WTC11 (cell line): ENCODE data around the gene SRXN1. TPM values are rescaled to one million over a fixed set of nuclear protein-coding genes. Genes with fewer than 3 reads are reported as not detected.
A peak's percentile ranks its signal among the peaks of the same experiment; 100 is the strongest.

Source experiments
- ATAC-seq: fragments of 200-7000 bp; cut with Tn5 transposase; 2 replicates; pipeline ENCODE4 v1.10.0; 2021; ENCODE audit warnings: mild to moderate bottlenecking, moderate library complexity
- CTCF ChIA-PET: fragments of 300-600 bp; sonication (Branson Sonifier 250); formaldehyde crosslinking; loops from one replicate; lab custom pipeline; 2021; ENCODE audit warnings: antibody characterized with exemption; lab: Charles Lee
- POLR2A ChIA-PET: fragments of 350-600 bp; sonication (Branson Sonifier 250); formaldehyde crosslinking; loops from one replicate; lab custom pipeline; 2021; ENCODE audit warnings: antibody characterized with exemption; lab: Charles Lee
- DNase-seq: peaks from one replicate; pipeline ENCODE4 v3.0.0; 2021; ENCODE audit warnings: low spot score
- H3K27ac Mint-ChIP-seq: 2 replicates; pipeline ENCODE4 v1.8.0; 2021; ENCODE audit warnings: mixed read lengths
- H3K27me3 Mint-ChIP-seq: 2 replicates; pipeline ENCODE4 v1.8.0; 2021; ENCODE audit warnings: low read depth, mild to moderate bottlenecking, moderate library complexity, mixed read lengths
- H3K36me3 Mint-ChIP-seq: 2 replicates; pipeline ENCODE4 v1.8.0; 2021; ENCODE audit warnings: mixed read lengths
- H3K4me1 Mint-ChIP-seq: 2 replicates; pipeline ENCODE4 v1.8.0; 2022; ENCODE audit warnings: mixed read lengths
- H3K4me3 Mint-ChIP-seq: 2 replicates; pipeline ENCODE4 v1.8.0; 2021; ENCODE audit warnings: mild to moderate bottlenecking, moderate library complexity, mixed read lengths
- H3K9me3 Mint-ChIP-seq: 2 replicates; pipeline ENCODE4 v1.8.0; 2021; ENCODE audit warnings: mixed read lengths
- FOXK1 ChIP-seq: sonication (generic); formaldehyde crosslinking; IDR thresholded peaks from 2 replicates; pipeline ENCODE4 v1.8.0; 2022; ENCODE audit warnings: mild to moderate bottlenecking, moderate library complexity, missing genetic modification reagents
- FOXP1 ChIP-seq: sonication (generic); formaldehyde crosslinking; IDR thresholded peaks from 2 replicates; pipeline ENCODE4 v1.8.0; 2022; ENCODE audit warnings: missing genetic modification reagents, mild to moderate bottlenecking, moderate library complexity, borderline replicate concordance
- HMGXB4 ChIP-seq: sonication (generic); formaldehyde crosslinking; IDR thresholded peaks from 2 replicates; pipeline ENCODE4 v1.8.1; 2023; ENCODE audit warnings: mild to moderate bottlenecking, moderate library complexity, missing genetic modification reagents
- JUN ChIP-seq: sonication (generic); formaldehyde crosslinking; IDR thresholded peaks from 2 replicates; pipeline ENCODE4 v1.8.0; 2023; ENCODE audit warnings: mild to moderate bottlenecking, missing genetic modification reagents
- MAX ChIP-seq: sonication (generic); formaldehyde crosslinking; IDR thresholded peaks from 2 replicates; pipeline ENCODE4 v1.8.0; 2022; ENCODE audit warnings: mild to moderate bottlenecking, missing genetic modification reagents
- NR1H2 ChIP-seq: sonication (generic); formaldehyde crosslinking; IDR thresholded peaks from 2 replicates; pipeline ENCODE4 v1.9.0; 2021; ENCODE audit warnings: mild to moderate bottlenecking, moderate library complexity, missing genetic modification reagents
- SOX15 ChIP-seq: fragments of 250-450 bp; sonication (Bioruptor Pico); IDR thresholded peaks from 2 replicates; pipeline ENCODE4 v1.9.0; 2021; ENCODE audit warnings: mild to moderate bottlenecking
- SP1 ChIP-seq: sonication (generic); formaldehyde crosslinking; conservative IDR thresholded peaks from 2 replicates; pipeline ENCODE4 v1.8.1; 2022; ENCODE audit warnings: missing genetic modification reagents
- TP53 ChIP-seq: sonication (generic); formaldehyde crosslinking; IDR thresholded peaks from 2 replicates; pipeline ENCODE4 v1.8.1; 2023; ENCODE audit warnings: mild to moderate bottlenecking, missing genetic modification reagents
- ZMAT4 ChIP-seq: fragments of 250-450 bp; sonication (Bioruptor Pico); IDR thresholded peaks from 2 replicates; pipeline ENCODE4 v1.9.0; 2021; ENCODE audit warnings: mild to moderate bottlenecking
- ZNF281 ChIP-seq: sonication (generic); formaldehyde crosslinking; IDR thresholded peaks from 2 replicates; pipeline ENCODE4 v1.8.0; 2023; ENCODE audit warnings: mild to moderate bottlenecking, missing genetic modification reagents
- ZNF416 ChIP-seq: fragments of 250-450 bp; sonication (Bioruptor Pico); IDR thresholded peaks from 2 replicates; pipeline ENCODE4 v1.9.0; 2021; ENCODE audit warnings: mild to moderate bottlenecking, inconsistent platforms
- ZNF532 ChIP-seq: fragments of 250-450 bp; sonication (Bioruptor Pico); IDR thresholded peaks from 2 replicates; pipeline ENCODE4 v1.9.0; 2021; ENCODE audit warnings: mild to moderate bottlenecking, borderline replicate concordance
- ZNF671 ChIP-seq: fragments of 250-450 bp; sonication (Bioruptor Pico); IDR thresholded peaks from 2 replicates; pipeline ENCODE4 v1.8.0; 2021; ENCODE audit warnings: mild to moderate bottlenecking
- total RNA-seq: library from RNA; stranded (reverse); gene quantifications from 3 replicates; pipeline ENCODE4 v1.2.3, GENCODE V29; 2021
- TF ChIP-seq, protein P1 (sequence below): sonication (generic); formaldehyde crosslinking; IDR thresholded peaks from 2 replicates; pipeline ENCODE4 v1.8.1; 2023; ENCODE audit warnings: mild to moderate bottlenecking, missing genetic modification reagents, moderate library complexity
- TF ChIP-seq, protein P2 (sequence below): sonication (generic); formaldehyde crosslinking; IDR thresholded peaks from 2 replicates; pipeline ENCODE4 v1.8.1; 2023; ENCODE audit warnings: mild to moderate bottlenecking, missing genetic modification reagents, moderate library complexity
- TF ChIP-seq, protein P3 (sequence below): sonication (generic); formaldehyde crosslinking; IDR thresholded peaks from 2 replicates; pipeline ENCODE4 v1.8.1; 2023; ENCODE audit warnings: mild to moderate bottlenecking, missing genetic modification reagents

The SRXN1 gene
- total RNA-seq, 1 experiment from 2014 or later: 23.0 TPM

- H3K36me3 Mint-ChIP-seq: no peaks in the 10 kb centered on the region
- TF ChIP-seq SOX15 (CRISPR knock-in tag): no peak
- TF ChIP-seq ZNF532: no peak
- no peak for TF ChIP-seq FOXK1
- TF ChIP-seq, protein P1, sequence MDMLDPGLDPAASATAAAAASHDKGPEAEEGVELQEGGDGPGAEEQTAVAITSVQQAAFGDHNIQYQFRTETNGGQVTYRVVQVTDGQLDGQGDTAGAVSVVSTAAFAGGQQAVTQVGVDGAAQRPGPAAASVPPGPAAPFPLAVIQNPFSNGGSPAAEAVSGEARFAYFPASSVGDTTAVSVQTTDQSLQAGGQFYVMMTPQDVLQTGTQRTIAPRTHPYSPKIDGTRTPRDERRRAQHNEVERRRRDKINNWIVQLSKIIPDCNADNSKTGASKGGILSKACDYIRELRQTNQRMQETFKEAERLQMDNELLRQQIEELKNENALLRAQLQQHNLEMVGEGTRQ (CRISPR knock-in tag): no peak
- TF ChIP-seq ZNF671 (CRISPR knock-in tag): no peak
- TF ChIP-seq ZNF416 (CRISPR knock-in tag): no peak
- ATAC-seq (no peak), DNase-seq (no peak)
- peaks cover 4% of the 10 kb centered on the region for H3K4me1 Mint-ChIP-seq
- ChIA-PET CTCF (interaction anchor here (2.9 kb wide), 1 partner anchor 13 kb away, joined by 13 read pairs; no protein-coding TSS in a partner anchor), POLR2A (no interaction called here)
- H3K27ac Mint-ChIP-seq: no peak overlapping the region
- no peaks in the 10 kb centered on the region for H3K9me3 Mint-ChIP-seq
- H3K27me3 Mint-ChIP-seq: peaks cover 30% of the 10 kb centered on the region
- no peak overlapping the region for H3K4me3 Mint-ChIP-seq
Observed at GRCh38 chr20:680638-681187, 27.7 kb upstream of the SRXN1 start.

DNA sequence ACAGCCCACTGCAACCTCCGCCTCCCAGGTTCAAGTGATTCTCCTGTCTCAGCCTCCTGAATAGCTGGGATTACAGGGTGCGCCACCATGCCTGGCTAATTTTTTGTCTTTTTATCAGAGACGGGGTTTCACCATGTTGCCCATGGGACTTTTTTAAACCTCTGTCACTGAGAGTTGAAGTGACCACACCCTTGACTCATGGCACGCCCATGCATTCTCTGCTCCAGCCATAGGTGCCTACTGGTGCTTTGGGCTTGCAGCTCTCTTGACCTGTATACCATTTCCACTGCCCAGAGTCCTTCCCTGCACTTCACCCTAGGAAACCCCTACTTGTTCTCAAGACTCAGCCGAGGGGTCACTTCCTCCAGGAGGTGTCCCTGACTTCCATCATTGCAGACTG, 25.0 kb upstream of the SRXN1 start:
- H3K9me3 Mint-ChIP-seq: no peaks in the 10 kb centered on the region
- TF ChIP-seq, protein P2, sequence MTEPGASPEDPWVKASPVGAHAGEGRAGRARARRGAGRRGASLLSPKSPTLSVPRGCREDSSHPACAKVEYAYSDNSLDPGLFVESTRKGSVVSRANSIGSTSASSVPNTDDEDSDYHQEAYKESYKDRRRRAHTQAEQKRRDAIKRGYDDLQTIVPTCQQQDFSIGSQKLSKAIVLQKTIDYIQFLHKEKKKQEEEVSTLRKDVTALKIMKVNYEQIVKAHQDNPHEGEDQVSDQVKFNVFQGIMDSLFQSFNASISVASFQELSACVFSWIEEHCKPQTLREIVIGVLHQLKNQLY: no peak
- H3K27ac Mint-ChIP-seq: no peak overlapping the region
- H3K36me3 Mint-ChIP-seq: no peaks in the 10 kb centered on the region
- POLR2A ChIA-PET: no interaction called here
- no peak overlapping the region for H3K4me3 Mint-ChIP-seq
- DNase-seq: no peak
- CTCF ChIA-PET: interaction anchor here (0.8 to 5.4 kb wide), 3 partner anchors 11 to 32 kb away, joined by 4 to 30 read pairs (median 8); no protein-coding TSS in a partner anchor
- peaks cover 54% of the 10 kb centered on the region for H3K27me3 Mint-ChIP-seq
- H3K4me1 Mint-ChIP-seq: peaks cover 13% of the 10 kb centered on the region
- no peak for ATAC-seq

DNA sequence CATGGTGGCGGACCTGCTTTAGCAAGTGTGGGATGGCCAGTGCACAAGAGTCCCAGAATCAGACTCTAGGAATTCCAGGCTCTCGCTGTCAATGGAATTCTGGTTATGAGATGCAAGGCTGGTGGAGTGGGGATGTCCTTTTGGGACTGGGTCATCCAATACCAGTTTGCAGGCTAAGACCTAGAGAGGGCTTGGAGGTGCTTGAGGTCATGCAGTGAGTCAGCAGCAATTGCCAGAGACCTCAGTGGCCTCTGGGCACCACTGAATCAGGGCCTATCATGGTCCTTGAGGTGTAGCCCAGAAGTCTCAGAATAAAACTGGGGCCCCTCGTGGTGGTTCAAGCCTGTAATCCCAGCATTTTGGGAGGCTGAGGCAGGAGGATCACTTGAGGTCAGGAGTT, 24.0 kb upstream of the SRXN1 start:
- Mint-ChIP-seq H3K9me3 (no peaks in the 10 kb centered on the region), H3K36me3 (no peaks in the 10 kb centered on the region), H3K4me1 (peaks cover 19% of the 10 kb centered on the region), H3K27me3 (peaks cover 57% of the 10 kb centered on the region), H3K27ac (no peak overlapping the region), H3K4me3 (peak overlapping the region; percentile 83; the same call in 1 of the 2 replicates)
- no peak for DNase-seq
- CTCF ChIA-PET: interaction anchor here (1.0 to 5.4 kb wide), 3 partner anchors 10 to 62 kb away, joined by 7 to 30 read pairs (median 17); no protein-coding TSS in a partner anchor
- POLR2A ChIA-PET: no interaction called here
- ATAC-seq: no peak
- TF ChIP-seq SP1 (no peak), ZMAT4 (no peak), FOXP1 (CRISPR knock-in tag) (no peak), ZNF281 (CRISPR knock-in tag) (no peak), HMGXB4 (CRISPR knock-in tag) (no peak), MAX (CRISPR knock-in tag) (no peak), TP53 (CRISPR knock-in tag) (no peak), JUN (CRISPR knock-in tag) (no peak), ZNF671 (CRISPR knock-in tag) (no peak), NR1H2 (CRISPR knock-in tag) (no peak)
- TF ChIP-seq, protein P3, sequence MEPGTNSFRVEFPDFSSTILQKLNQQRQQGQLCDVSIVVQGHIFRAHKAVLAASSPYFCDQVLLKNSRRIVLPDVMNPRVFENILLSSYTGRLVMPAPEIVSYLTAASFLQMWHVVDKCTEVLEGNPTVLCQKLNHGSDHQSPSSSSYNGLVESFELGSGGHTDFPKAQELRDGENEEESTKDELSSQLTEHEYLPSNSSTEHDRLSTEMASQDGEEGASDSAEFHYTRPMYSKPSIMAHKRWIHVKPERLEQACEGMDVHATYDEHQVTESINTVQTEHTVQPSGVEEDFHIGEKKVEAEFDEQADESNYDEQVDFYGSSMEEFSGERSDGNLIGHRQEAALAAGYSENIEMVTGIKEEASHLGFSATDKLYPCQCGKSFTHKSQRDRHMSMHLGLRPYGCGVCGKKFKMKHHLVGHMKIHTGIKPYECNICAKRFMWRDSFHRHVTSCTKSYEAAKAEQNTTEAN (CRISPR knock-in tag): no peak
